Measurements from ENCODE around the gene ATG9B. TPM values are rescaled to one million over a fixed set of nuclear protein-coding genes. Genes with fewer than 3 reads are reported as not detected.

Gene ATG9B
- total and polyA plus RNA-seq, 9 of the 15 experiments (the other 6 are each of a cell fraction or from before 2014, with no cell fraction given) = 0.29 to 8.0 (median 2.1) TPM

DNA sequence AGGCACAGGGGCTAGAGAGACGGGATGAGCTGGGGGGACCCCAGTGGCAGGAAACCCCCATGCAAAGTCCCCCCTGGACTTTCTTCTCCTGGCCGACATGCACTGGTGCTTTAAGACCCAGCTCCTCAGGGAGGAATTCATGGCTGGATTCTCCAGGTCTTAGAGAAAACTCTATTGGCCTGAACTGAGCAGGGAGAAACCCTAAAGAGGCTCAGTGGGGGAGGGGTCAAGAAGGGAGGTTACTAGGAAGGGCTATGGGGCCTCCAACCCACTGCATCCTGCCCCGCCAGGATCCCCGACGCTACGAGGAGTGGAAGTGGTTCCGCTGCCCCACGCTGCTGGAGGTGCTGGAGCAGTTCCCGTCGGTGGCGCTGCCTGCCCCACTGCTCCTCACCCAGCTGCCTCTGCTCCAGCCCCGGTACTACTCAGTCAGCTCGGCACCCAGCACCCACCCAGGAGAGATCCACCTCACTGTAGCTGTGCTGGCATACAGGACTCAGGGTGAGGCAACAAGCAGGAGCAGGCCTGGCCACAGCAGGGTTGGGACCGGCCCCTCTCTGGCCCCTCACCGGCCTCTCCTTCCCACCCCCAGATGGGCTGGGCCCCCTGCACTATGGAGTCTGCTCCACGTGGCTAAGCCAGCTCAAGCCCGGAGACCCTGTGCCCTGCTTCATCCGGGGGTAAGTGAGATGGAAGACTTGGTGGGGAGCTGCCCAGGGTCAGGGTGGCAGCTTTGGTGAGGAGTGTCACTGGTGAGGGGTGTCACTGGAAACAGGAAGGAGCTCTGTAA is 13.8 kb downstream of the ATG9B start (continued):
- TF ChIP-seq, protein P1, sequence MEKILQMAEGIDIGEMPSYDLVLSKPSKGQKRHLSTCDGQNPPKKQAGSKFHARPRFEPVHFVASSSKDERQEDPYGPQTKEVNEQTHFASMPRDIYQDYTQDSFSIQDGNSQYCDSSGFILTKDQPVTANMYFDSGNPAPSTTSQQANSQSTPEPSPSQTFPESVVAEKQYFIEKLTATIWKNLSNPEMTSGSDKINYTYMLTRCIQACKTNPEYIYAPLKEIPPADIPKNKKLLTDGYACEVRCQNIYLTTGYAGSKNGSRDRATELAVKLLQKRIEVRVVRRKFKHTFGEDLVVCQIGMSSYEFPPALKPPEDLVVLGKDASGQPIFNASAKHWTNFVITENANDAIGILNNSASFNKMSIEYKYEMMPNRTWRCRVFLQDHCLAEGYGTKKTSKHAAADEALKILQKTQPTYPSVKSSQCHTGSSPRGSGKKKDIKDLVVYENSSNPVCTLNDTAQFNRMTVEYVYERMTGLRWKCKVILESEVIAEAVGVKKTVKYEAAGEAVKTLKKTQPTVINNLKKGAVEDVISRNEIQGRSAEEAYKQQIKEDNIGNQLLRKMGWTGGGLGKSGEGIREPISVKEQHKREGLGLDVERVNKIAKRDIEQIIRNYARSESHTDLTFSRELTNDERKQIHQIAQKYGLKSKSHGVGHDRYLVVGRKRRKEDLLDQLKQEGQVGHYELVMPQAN (IDR thresholded peaks at IDR 0.05; ENCODE audit: borderline replicate concordance) = peak; percentile 92
- TF ChIP-seq, protein P2, sequence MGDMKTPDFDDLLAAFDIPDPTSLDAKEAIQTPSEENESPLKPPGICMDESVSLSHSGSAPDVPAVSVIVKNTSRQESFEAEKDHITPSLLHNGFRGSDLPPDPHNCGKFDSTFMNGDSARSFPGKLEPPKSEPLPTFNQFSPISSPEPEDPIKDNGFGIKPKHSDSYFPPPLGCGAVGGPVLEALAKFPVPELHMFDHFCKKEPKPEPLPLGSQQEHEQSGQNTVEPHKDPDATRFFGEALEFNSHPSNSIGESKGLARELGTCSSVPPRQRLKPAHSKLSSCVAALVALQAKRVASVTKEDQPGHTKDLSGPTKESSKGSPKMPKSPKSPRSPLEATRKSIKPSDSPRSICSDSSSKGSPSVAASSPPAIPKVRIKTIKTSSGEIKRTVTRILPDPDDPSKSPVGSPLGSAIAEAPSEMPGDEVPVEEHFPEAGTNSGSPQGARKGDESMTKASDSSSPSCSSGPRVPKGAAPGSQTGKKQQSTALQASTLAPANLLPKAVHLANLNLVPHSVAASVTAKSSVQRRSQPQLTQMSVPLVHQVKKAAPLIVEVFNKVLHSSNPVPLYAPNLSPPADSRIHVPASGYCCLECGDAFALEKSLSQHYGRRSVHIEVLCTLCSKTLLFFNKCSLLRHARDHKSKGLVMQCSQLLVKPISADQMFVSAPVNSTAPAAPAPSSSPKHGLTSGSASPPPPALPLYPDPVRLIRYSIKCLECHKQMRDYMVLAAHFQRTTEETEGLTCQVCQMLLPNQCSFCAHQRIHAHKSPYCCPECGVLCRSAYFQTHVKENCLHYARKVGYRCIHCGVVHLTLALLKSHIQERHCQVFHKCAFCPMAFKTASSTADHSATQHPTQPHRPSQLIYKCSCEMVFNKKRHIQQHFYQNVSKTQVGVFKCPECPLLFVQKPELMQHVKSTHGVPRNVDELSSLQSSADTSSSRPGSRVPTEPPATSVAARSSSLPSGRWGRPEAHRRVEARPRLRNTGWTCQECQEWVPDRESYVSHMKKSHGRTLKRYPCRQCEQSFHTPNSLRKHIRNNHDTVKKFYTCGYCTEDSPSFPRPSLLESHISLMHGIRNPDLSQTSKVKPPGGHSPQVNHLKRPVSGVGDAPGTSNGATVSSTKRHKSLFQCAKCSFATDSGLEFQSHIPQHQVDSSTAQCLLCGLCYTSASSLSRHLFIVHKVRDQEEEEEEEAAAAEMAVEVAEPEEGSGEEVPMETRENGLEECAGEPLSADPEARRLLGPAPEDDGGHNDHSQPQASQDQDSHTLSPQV (IDR thresholded peaks at IDR 0.05) = peak; percentile 98
- TF ChIP-seq GATAD2A (IDR thresholded peaks at IDR 0.05) (peak; percentile 50), ZNF589 (CRISPR knock-in tag; IDR thresholded peaks at IDR 0.05; ENCODE audit: low read depth) (peak; percentile 73; the same call in 1 of the 2 replicates), HDAC1 (IDR thresholded peaks at IDR 0.05) (peak in 1 of 2 experiments; percentile 91; a peak in 2 of 4 replicates), HNRNPLL (IDR thresholded peaks at IDR 0.05; ENCODE audit: low read depth, low read length, poor library complexity, severe bottlenecking) (peak; percentile 57), ATF1 (CRISPR knock-in tag; IDR thresholded peaks at IDR 0.05) (no peak), ATF1 (tag; IDR thresholded peaks at IDR 0.05) (peak; percentile 48)
- TF ChIP-seq, protein P3, sequence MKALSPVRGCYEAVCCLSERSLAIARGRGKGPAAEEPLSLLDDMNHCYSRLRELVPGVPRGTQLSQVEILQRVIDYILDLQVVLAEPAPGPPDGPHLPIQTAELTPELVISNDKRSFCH (CRISPR knock-in tag; IDR thresholded peaks at IDR 0.05) = no peak
- TF ChIP-seq, protein P3 (tag; IDR thresholded peaks at IDR 0.05) = peak; percentile 39; the same call in 1 of the 2 replicates
- TF ChIP-seq, protein P4, sequence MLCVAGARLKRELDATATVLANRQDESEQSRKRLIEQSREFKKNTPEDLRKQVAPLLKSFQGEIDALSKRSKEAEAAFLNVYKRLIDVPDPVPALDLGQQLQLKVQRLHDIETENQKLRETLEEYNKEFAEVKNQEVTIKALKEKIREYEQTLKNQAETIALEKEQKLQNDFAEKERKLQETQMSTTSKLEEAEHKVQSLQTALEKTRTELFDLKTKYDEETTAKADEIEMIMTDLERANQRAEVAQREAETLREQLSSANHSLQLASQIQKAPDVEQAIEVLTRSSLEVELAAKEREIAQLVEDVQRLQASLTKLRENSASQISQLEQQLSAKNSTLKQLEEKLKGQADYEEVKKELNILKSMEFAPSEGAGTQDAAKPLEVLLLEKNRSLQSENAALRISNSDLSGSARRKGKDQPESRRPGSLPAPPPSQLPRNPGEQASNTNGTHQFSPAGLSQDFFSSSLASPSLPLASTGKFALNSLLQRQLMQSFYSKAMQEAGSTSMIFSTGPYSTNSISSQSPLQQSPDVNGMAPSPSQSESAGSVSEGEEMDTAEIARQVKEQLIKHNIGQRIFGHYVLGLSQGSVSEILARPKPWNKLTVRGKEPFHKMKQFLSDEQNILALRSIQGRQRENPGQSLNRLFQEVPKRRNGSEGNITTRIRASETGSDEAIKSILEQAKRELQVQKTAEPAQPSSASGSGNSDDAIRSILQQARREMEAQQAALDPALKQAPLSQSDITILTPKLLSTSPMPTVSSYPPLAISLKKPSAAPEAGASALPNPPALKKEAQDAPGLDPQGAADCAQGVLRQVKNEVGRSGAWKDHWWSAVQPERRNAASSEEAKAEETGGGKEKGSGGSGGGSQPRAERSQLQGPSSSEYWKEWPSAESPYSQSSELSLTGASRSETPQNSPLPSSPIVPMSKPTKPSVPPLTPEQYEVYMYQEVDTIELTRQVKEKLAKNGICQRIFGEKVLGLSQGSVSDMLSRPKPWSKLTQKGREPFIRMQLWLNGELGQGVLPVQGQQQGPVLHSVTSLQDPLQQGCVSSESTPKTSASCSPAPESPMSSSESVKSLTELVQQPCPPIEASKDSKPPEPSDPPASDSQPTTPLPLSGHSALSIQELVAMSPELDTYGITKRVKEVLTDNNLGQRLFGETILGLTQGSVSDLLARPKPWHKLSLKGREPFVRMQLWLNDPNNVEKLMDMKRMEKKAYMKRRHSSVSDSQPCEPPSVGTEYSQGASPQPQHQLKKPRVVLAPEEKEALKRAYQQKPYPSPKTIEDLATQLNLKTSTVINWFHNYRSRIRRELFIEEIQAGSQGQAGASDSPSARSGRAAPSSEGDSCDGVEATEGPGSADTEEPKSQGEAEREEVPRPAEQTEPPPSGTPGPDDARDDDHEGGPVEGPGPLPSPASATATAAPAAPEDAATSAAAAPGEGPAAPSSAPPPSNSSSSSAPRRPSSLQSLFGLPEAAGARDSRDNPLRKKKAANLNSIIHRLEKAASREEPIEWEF (CRISPR knock-in tag; IDR thresholded peaks at IDR 0.05) = peak; percentile 21; the same call in 1 of the 2 replicates
- TF ChIP-seq, protein P5, sequence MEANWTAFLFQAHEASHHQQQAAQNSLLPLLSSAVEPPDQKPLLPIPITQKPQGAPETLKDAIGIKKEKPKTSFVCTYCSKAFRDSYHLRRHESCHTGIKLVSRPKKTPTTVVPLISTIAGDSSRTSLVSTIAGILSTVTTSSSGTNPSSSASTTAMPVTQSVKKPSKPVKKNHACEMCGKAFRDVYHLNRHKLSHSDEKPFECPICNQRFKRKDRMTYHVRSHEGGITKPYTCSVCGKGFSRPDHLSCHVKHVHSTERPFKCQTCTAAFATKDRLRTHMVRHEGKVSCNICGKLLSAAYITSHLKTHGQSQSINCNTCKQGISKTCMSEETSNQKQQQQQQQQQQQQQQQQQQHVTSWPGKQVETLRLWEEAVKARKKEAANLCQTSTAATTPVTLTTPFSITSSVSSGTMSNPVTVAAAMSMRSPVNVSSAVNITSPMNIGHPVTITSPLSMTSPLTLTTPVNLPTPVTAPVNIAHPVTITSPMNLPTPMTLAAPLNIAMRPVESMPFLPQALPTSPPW (CRISPR knock-in tag; IDR thresholded peaks at IDR 0.05) = peak; percentile 23; the same call in 1 of the 2 replicates
